DND-41 (cell line): ENCODE data around the gene SND1.

Experiments
- EZH2 ChIP-seq: IDR thresholded peaks from 3 replicates; pipeline ENCODE4 v1.6.1; 2012; ENCODE audit warnings: borderline replicate concordance, low read depth, mild to moderate bottlenecking, moderate library complexity, low read length, inconsistent platforms; ENCODE audit not compliant: severe bottlenecking
- TF ChIP-seq, protein P1 (sequence below): IDR thresholded peaks from 2 replicates; pipeline ENCODE4 v1.5.1; 2012; ENCODE audit warnings: borderline replicate concordance, low read length, moderate library complexity, mild to moderate bottlenecking; ENCODE audit not compliant: poor library complexity, severe bottlenecking; ENCODE audit errors: extremely low read depth

- TF ChIP-seq, protein P1, sequence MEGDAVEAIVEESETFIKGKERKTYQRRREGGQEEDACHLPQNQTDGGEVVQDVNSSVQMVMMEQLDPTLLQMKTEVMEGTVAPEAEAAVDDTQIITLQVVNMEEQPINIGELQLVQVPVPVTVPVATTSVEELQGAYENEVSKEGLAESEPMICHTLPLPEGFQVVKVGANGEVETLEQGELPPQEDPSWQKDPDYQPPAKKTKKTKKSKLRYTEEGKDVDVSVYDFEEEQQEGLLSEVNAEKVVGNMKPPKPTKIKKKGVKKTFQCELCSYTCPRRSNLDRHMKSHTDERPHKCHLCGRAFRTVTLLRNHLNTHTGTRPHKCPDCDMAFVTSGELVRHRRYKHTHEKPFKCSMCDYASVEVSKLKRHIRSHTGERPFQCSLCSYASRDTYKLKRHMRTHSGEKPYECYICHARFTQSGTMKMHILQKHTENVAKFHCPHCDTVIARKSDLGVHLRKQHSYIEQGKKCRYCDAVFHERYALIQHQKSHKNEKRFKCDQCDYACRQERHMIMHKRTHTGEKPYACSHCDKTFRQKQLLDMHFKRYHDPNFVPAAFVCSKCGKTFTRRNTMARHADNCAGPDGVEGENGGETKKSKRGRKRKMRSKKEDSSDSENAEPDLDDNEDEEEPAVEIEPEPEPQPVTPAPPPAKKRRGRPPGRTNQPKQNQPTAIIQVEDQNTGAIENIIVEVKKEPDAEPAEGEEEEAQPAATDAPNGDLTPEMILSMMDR = no peak
- no peak for TF ChIP-seq EZH2
Observed at GRCh38 chr7:127718340-127718679, 66.3 kb downstream of the SND1 start.
